MV-4-11 (cell line): Measurements from ENCODE around the gene C10orf105.
A peak's percentile ranks its signal among the peaks of the same experiment; 100 is the strongest.

Experiments
- DNase-seq: peaks from one replicate; lab custom pipeline; 2025; lab: John Stamatoyannopoulos, UW

C10orf105 gene

GRCh38 chr10:71716426-71716825, 3.2 kb downstream of the C10orf105 start:
- DNase-seq = no peak

DNA sequence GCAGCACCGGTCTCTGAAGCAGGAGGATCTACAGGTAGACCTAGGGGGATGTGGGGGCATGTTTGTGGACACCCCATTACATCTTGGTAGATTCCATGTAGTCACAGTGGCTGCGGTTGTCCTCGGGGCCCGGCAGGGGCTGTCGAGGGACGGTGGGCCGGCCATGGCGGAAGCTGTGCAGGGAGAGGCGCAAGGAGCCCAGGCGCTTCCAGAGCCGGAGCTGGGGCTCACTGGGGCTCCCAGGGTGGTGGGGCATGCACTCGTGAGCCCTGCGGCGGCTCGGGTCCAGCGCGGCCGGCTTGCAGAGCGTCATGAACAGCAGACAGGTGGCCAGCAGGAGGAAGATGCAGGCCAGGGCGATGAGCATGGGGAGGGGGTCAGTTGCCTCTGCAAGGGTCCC, 3.7 kb downstream of the C10orf105 start:
- no peak for DNase-seq

DNA sequence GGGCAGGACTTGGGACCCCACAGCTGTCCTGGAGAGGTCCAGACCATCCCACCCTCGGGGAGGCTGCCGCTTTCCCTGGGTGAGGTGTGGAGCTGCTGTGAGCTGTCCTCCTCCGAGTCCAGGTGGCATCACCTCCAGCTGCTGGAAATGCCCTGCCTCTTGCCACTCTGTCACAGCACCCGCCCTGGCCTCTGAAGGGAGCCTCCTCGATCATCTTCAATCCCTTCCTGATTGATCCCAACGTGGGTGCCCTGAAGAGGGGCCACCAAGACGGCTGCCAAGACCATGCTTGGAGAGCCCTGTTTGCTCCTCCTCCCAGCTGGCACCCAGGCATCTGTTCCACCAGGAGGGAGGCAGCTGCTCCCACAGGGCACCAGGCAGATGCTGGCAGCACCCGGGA, 4.6 kb downstream of the C10orf105 start:
- DNase-seq = no peak

DNA sequence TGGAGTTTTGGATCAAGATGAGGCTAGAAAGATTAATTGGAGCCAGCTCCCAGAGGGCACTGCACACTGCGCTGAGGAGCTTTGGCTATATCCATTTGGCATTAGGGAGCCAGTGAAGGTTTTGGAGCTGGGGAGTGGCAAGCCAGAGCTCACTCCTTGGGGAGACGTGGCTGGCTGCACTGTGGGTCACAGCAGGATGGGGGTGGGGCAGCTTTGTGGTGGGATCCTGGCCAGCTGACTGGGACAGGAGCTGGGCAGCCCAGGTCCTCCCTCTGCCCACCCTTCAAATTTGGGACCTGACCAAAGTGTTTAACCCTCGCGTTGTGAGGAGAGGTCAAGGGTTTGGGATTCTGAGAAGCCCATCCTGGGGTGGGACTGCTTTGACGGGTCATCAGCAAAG, 5.0 kb downstream of the C10orf105 start:
- no peak for DNase-seq

- DNase-seq = no peak
Observed at GRCh38 chr10:71714031-71714410, 5.6 kb downstream of the C10orf105 start.

DNA sequence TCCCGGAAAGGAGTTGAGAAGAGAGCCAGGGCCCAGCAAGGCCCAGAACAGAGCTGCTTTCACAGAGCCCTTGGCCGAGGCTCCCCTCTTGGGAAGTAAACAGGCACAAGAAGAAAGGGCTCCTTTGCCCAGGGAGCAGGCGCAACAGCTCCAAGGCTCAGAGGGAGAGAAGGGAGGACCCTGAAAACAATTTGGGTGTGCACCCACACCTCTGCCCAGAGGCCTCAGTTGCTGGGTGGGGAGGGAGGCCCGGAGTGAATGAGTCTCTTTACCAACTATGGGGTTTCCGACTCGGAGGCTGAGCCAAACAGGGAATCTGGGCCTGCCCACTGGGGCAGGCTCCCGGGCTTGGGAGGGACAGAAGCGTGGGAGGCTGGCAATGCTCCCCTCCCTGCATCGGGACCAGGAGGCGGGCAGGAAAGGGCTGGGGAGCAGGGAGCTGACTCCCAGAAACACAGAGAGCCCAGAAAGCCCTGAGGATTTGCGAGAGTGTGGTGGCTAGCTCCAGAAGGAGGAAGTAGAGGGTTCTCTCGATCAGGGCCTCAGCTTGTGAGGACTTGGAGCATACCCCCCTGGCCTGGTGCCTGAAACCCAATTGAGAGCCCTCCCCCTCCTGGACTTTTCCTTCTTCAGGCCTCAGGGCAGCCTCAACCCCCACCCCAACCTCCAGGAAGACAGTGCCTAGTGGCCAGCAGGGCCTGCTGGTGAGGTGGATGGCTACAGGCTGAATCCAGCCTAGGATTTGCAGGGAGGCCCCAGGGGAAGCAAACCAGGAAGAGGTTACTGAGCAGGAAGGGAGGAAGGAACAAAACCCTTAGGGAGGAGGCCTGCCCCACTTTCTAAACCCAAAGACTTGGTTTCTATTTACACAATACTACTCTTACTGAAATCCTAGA, 6.2 kb downstream of the C10orf105 start:
- peak; percentile 94 for DNase-seq

- DNase-seq = no peak
Observed at GRCh38 chr10:71712572-71713134, 6.9 kb downstream of the C10orf105 start.

GRCh38 chr10:71712170-71712569, 7.4 kb downstream of the C10orf105 start:
- no peak for DNase-seq

- no peak for DNase-seq
Observed at GRCh38 chr10:71711052-71711623, 8.4 kb downstream of the C10orf105 start.

- DNase-seq = no peak
Observed at GRCh38 chr10:71710519-71710918, 9.1 kb downstream of the C10orf105 start.

- DNase-seq = no peak
Observed at GRCh38 chr10:71708897-71709882, 10.4 kb downstream of the C10orf105 start.

GRCh38 chr10:71708301-71708703, 11.3 kb downstream of the C10orf105 start:
- peak; percentile 31 for DNase-seq

DNA sequence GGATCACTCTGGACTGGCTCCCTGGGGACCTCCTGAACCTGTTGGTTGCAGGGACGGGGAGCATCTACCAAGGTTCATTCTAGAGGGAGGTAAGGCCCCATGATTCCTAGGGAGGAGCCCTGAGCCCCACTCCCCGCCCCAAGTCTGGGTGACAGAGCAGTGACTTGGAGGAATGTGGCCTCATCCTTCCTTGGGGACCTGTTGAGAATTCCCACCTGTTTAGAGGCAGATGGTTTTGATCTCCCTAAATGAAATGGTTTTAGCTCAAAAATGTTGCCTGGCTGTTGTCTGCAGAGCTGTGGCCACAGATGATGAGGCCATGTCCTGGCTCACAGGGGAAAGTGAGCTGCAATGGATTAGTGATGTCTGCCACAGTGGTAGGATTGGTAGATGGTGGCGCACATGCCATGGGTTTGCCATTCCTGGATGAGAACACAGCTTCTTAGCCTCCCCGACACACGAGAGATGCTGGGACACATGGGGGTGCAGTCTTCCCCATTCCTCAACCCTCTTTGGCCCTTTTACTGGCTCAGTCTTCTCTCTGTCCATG, 12.3 kb downstream of the C10orf105 start:
- no peak for DNase-seq

GRCh38 chr10:71706216-71707121, 13.1 kb downstream of the C10orf105 start:
- no peak for DNase-seq

- no peak for DNase-seq
Observed at GRCh38 chr10:71705582-71705981, 14.0 kb downstream of the C10orf105 start.

DNA sequence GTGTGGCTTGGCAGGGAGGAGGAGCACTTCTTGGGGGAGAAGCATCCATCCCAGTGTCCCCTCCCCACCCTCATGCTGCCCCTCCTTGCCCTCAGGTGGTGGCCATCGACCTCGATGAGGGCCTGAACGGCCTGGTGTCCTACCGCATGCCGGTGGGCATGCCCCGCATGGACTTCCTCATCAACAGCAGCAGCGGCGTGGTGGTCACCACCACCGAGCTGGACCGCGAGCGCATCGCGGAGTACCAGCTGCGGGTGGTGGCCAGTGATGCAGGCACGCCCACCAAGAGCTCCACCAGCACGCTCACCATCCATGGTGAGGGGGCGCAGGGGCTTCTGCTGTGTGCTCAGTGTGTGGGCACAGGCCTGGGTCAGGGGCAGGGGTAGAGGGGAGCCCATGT, 14.8 kb downstream of the C10orf105 start:
- no peak for DNase-seq

DNA sequence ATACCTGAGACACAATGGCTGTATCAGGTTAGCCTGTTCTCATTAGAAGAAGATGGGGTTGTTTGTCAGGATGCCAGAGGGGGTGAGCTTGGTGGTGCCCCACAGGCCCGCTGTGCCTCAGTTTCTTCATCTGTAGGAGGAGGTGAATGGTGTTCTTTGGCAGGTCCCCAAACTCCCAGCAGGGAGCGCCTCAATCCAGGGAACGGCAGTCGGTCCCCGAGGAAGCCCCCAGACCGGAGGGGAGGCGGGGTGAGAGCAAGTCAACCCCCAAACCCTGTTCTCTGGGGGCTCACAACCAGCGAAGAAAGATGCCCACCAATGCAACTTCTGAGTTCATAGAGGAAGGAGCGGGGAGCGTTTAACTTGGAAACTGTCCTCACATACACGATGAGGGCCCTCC, 16.0 kb downstream of the C10orf105 start:
- DNase-seq = no peak

GRCh38 chr10:71701496-71702132, 18.0 kb downstream of the C10orf105 start:
- peak; percentile 17 for DNase-seq

- DNase-seq = no peak
Observed at GRCh38 chr10:71700731-71701368, 18.7 kb downstream of the C10orf105 start.

GRCh38 chr10:71698737-71699136, 20.8 kb downstream of the C10orf105 start:
- no peak for DNase-seq
